ENCODE results near the gene CTSH. TPM values are rescaled to one million over a fixed set of nuclear protein-coding genes. Genes with fewer than 3 reads are reported as not detected.

CTSH gene
- total and polyA plus RNA-seq, 2 of the 13 experiments (the other 11 are each of a cell fraction or from before 2014, with no cell fraction given), result 265 to 653 TPM

GRCh38 chr15:78984041-78984440, 39.2 kb upstream of the CTSH start:
- TF ChIP-seq EP300 (IDR thresholded peaks at IDR 0.05; ENCODE audit: low read depth in 2 of 2, low read length in 2 of 2) (no peak), EP300 (CRISPR knock-in tag; IDR thresholded peaks at IDR 0.05; ENCODE audit: borderline replicate concordance) (no peak), ERF (CRISPR knock-in tag; IDR thresholded peaks at IDR 0.05) (no peak), ZNF737 (CRISPR knock-in tag; IDR thresholded peaks at IDR 0.05; ENCODE audit: borderline replicate concordance) (no peak), ZNF547 (CRISPR knock-in tag; IDR thresholded peaks at IDR 0.05) (no peak), E2F5 (CRISPR knock-in tag; conservative IDR thresholded peaks at IDR 0.05) (no peak), POLR2G (IDR thresholded peaks at IDR 0.05; ENCODE audit: low read depth, low read length) (no peak), ZNF564 (CRISPR knock-in tag; IDR thresholded peaks at IDR 0.05) (no peak), ZNF326 (CRISPR knock-in tag; IDR thresholded peaks at IDR 0.05; ENCODE audit: borderline replicate concordance) (no peak), PRDM4 (CRISPR knock-in tag; IDR thresholded peaks at IDR 0.05; ENCODE audit: borderline replicate concordance) (no peak), ZNF24 (IDR thresholded peaks at IDR 0.05) (no peak), U2AF1 (optimal IDR thresholded peaks at IDR 0.05; ENCODE audit: low read depth, low read length) (no peak), ZMAT3 (CRISPR knock-in tag; conservative IDR thresholded peaks at IDR 0.05) (no peak), ASH2L (IDR thresholded peaks at IDR 0.05; ENCODE audit: insufficient read length, low read depth, low read length) (no peak), CERS6 (CRISPR knock-in tag; IDR thresholded peaks at IDR 0.05) (no peak), ZSCAN31 (CRISPR knock-in tag; IDR thresholded peaks at IDR 0.05; ENCODE audit: low read depth) (no peak), JUN (CRISPR knock-in tag; IDR thresholded peaks at IDR 0.05) (no peak), ZNF496 (CRISPR knock-in tag; IDR thresholded peaks at IDR 0.05; ENCODE audit: insufficient replicate concordance) (no peak), ZNF788 (CRISPR knock-in tag; IDR thresholded peaks at IDR 0.05; ENCODE audit: borderline replicate concordance) (no peak), ZNF225 (CRISPR knock-in tag; IDR thresholded peaks at IDR 0.05) (no peak), ZSCAN5A (CRISPR knock-in tag; IDR thresholded peaks at IDR 0.05; ENCODE audit: borderline replicate concordance) (no peak)
- FAIRE-seq (no peak), ATAC-seq (no peak), DNase-seq (ENCODE audit: low spot score) (no peak)
- peaks cover 65% of the 10 kb centered on the region for H3K4me1 ChIP-seq (ENCODE audit: insufficient read depth, low read length)
- no peak overlapping the region for H3K27ac ChIP-seq (ENCODE audit: extremely low read length, insufficient read depth, low read length)
- H2AFZ ChIP-seq (ENCODE audit: low read length), result no peak overlapping the region
- no peaks in the 10 kb centered on the region for H3K79me2 ChIP-seq (ENCODE audit: insufficient read depth, low read length)
- no peak overlapping the region for H3K4me2 ChIP-seq (ENCODE audit: low read depth, low read length)
- BruUV-seq (replicated peaks), result no TSS peak
- intact Hi-C loops (cut with micrococcal nuclease; ENCODE audit: unreplicated experiment), result no loop called here
- no peaks in the 10 kb centered on the region for H3K27me3 ChIP-seq (ENCODE audit: control insufficient read depth in 1 of 2, insufficient read depth in 2 of 2, low read length in 2 of 2)
- in situ Hi-C loops (cut with HindIII; ENCODE audit: extremely low pct_ligation_motif_present, low pct_unique_long_range_greater_than_20kb), result no loop called here
- H3K4me3 ChIP-seq (replicated peaks in 1 of 3; ENCODE audit: insufficient read depth in 1 of 3, low read depth in 2 of 3, low read length in 3 of 3), result no peak overlapping the region
- 100% methylated on average over 1 of the region's 1 CpG for WGBS (ENCODE audit: low lambda C conversion rate)
- H3K9ac ChIP-seq (ENCODE audit: insufficient read depth, low read depth, low read length), result no peak overlapping the region
- H3K9me3 ChIP-seq (ENCODE audit: low read length), result no peaks in the 10 kb centered on the region
- POLR2A ChIA-PET, result no interaction called here
- no peaks in the 10 kb centered on the region for H3K36me3 ChIP-seq (replicated peaks in 1 of 2; ENCODE audit: control insufficient read depth in 1 of 2, insufficient read depth in 2 of 2, low read length in 2 of 2)
- CTCF ChIA-PET (ENCODE audit: low intra/inter-chr PET ratio, low total read pairs), result no interaction called here
- no peaks in the 10 kb centered on the region for H4K20me1 ChIP-seq (ENCODE audit: insufficient read depth, low read length)
